Body of pancreas (tissue), 4 donors: Measurements from ENCODE around the gene CTTN. TPM values are rescaled to one million over a fixed set of nuclear protein-coding genes. Genes with fewer than 3 reads are reported as not detected.

Experiments used
- ATAC-seq: fragments of 150-250 bp; one replicate; pipeline ENCODE4 v1.9.1; 2016
- DNase-seq, 4 donors: peaks; one replicate each; pipeline ENCODE4 v3.0.0-alpha.2; 2019
- H3K27ac ChIP-seq, 4 donors: fragments of 200-600 bp; sonication (generic); 1 replicate in 3 of 4; 2 replicates in 1 of 4; pipeline versions ENCODE4 v1.5.1 to v1.6.1; 2016 to 2019; ENCODE audit warnings: mild to moderate bottlenecking in 1 of 4, mixed read lengths in 1 of 4, moderate library complexity in 1 of 4
- H3K27me3 ChIP-seq, 2 donors: fragments of 200-600 bp; sonication (generic); one replicate each; pipeline ENCODE4 v1.6.0; 2016; ENCODE audit warnings: mild to moderate bottlenecking in 1 of 2
- H3K36me3 ChIP-seq, 2 donors: fragments of 200-600 bp; sonication (generic); replicated peaks in 1 of 2; 2 replicates each; pipeline ENCODE4 v1.5.1; 2016; ENCODE audit warnings: low read depth in 2 of 2; ENCODE audit not compliant: insufficient read depth in 1 of 2
- H3K4me1 ChIP-seq: fragments of 200-600 bp; sonication (generic); one replicate; pipeline ENCODE4 v1.6.0; 2016
- H3K4me3 ChIP-seq, 2 donors: fragments of 200-600 bp; sonication (generic); 1 replicate in 1 of 2; 2 replicates in 1 of 2; pipeline ENCODE4 v1.5.1; 2016 to 2019
- H3K9me3 ChIP-seq, 3 donors: fragments of 200-600 bp; sonication (generic); 1 replicate in 2 of 3; 2 replicates in 1 of 3; pipeline ENCODE4 v1.5.1; 2016
- POLR2A ChIP-seq, 3 donors: fragments of 450-650 bp; IDR thresholded peaks; one replicate each; pipeline ENCODE4 v1.6.1; 2016; ENCODE audit warnings: antibody characterized with exemption in 3 of 3, mild to moderate bottlenecking in 2 of 3
- WGBS, 2 donors: methylation state at CpG; one replicate each; pipeline ENCODE4 v1.1.5; 2017; 5-methylcytosine and 5-hydroxymethylcytosine counted together
- intact Hi-C: fragments of 100-400 bp; cut with DNase I; formaldehyde crosslinking; loops from one replicate; pipeline ENCODE4 v1.15.1; 2023
- total RNA-seq, 2 donors: library from RNA; depleted of rRNA; stranded (reverse); fragments of >200 nt; gene quantifications; one replicate each; pipeline ENCODE4 v1.1.0, GENCODE V29; 2016
- TF ChIP-seq, protein P1 (sequence below), 7 experiments: fragments of 450-650 bp in 4 of 7; fragments of 200-600 bp in 3 of 7; sonication (generic) in 3 of 7; IDR thresholded peaks; one replicate each; pipeline ENCODE4 v1.5.1; 2016 to 2019; ENCODE audit warnings: antibody characterized with exemption in 7 of 7

CTTN gene
- total RNA-seq, 2 donors from 2014 or later: 126 to 197 TPM

DNA sequence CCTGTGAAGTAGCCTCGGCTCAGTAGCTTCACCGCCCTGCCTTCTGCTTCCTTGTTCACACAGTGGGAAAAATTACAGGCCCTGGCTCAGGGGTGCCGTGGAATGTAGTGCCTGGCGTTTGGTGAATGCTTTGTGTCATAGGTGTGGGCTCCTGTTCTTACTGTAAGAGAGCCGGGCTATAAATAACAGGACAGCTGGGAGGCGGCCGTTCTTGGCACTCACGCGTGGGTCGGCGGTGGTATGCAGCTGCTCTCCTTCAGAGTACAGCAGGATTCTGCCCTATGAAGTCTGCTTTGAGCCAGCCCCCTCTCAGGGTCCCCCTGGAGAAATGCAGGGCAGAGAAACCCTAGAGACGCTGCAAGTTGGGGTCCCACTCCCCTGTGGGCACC is 84.2 kb downstream of the CTTN start:
- Histone ChIP-seq H3K4me1 (no peaks in the 10 kb centered on the region), H3K4me3 (no peak overlapping the region), H3K36me3 (peaks cover 0 to 2% of the 10 kb centered on the region in 2 donors), H3K27me3 (no peaks in the 10 kb centered on the region), H3K9me3 (no peaks in the 10 kb centered on the region), H3K27ac (no peak overlapping the region)
- no peak for ATAC-seq
- no peak for TF ChIP-seq POLR2A (IDR thresholded peaks at IDR 0.05)
- TF ChIP-seq, protein P1, sequence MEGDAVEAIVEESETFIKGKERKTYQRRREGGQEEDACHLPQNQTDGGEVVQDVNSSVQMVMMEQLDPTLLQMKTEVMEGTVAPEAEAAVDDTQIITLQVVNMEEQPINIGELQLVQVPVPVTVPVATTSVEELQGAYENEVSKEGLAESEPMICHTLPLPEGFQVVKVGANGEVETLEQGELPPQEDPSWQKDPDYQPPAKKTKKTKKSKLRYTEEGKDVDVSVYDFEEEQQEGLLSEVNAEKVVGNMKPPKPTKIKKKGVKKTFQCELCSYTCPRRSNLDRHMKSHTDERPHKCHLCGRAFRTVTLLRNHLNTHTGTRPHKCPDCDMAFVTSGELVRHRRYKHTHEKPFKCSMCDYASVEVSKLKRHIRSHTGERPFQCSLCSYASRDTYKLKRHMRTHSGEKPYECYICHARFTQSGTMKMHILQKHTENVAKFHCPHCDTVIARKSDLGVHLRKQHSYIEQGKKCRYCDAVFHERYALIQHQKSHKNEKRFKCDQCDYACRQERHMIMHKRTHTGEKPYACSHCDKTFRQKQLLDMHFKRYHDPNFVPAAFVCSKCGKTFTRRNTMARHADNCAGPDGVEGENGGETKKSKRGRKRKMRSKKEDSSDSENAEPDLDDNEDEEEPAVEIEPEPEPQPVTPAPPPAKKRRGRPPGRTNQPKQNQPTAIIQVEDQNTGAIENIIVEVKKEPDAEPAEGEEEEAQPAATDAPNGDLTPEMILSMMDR (IDR thresholded peaks at IDR 0.05): no peak
- no peak for DNase-seq
- 72 to 87% methylated on average over 10 to 12 of the region's 12 CpGs for WGBS, 2 donors
- intact Hi-C loops: no loop called here

DNA sequence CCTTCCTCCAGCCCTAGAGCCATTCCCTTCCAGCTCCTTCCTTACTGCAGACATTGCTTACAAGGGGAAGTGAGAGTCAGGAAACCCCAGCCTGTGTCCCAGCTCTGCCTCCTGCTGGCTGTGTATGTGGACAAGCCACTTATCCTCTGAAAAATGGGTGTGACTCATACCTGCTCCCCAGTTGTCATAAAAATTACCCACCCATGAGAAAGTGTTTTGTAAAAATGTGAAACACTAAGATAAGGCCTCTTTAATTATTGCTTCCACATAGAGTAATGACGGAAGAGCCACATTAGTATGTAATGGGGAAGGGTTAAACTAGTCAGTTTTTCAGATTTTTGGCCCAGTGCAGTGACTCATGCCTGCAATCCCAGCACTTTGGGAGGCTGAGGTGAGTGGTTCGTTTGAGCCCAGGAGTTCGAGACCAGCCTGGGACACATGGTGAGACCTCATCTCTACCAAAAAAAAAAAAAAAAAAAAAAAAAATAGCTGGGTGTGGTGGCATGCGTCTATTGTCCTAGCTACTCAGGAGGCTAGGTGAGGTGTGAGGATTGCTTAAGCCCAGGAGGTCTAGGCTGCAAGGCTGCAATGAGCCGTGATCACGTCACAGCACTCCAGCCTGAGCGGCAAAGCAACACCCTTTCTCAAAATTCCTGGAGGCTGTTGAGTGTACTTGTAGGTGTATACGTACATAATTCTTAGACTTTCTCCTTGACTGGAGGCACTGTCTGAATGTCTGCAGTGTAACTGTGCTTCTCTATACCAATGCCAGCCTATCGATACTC is 84.9 kb downstream of the CTTN start:
- TF ChIP-seq, protein P1 (IDR thresholded peaks at IDR 0.05): peak in 1 of 7 experiments; percentile 18
- no peak for TF ChIP-seq POLR2A (IDR thresholded peaks at IDR 0.05)
- no peaks in the 10 kb centered on the region for H3K4me1 ChIP-seq
- H3K27ac ChIP-seq: no peak overlapping the region
- 87 to 90% methylated on average over 8 to 9 of the region's 9 CpGs for WGBS, 2 donors
- ATAC-seq (no peak), DNase-seq (peak in 1 of 4 donors; percentile 14)
- H3K4me3 ChIP-seq: no peak overlapping the region
- H3K36me3 ChIP-seq: peaks cover 0 to 6% of the 10 kb centered on the region in 2 donors
- H3K27me3 ChIP-seq: no peaks in the 10 kb centered on the region
- intact Hi-C loops: no loop called here
- H3K9me3 ChIP-seq: no peaks in the 10 kb centered on the region

DNA sequence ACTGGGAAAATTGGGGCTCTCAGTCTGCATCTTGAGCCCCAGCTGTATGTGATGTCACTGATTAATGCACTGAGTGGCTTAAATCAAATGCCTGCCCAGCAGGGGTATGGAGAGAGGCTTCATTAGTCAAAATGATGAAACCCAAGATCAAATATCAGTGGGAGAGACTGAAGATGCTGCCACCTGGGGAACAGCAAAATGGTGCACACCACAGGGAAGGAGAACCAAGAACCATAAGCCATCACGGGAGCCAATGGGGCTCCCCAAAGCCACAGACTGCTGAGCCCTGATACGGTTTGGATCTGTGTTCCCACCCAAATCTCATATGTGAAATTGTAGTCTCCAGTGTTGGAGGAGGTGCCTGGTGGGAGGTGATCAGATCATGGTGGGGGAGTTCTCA is 85.6 kb downstream of the CTTN start:
- no peak overlapping the region for H3K4me3 ChIP-seq
- no peaks in the 10 kb centered on the region for H3K4me1 ChIP-seq
- WGBS, 2 donors: 91 to 97% methylated on average over 2 of the region's 2 CpGs
- TF ChIP-seq, protein P1 (IDR thresholded peaks at IDR 0.05): no peak
- TF ChIP-seq POLR2A (IDR thresholded peaks at IDR 0.05): no peak
- H3K27ac ChIP-seq: no peak overlapping the region
- DNase-seq (no peak), ATAC-seq (no peak)
- no peaks in the 10 kb centered on the region for H3K9me3 ChIP-seq
- peaks cover 0 to 6% of the 10 kb centered on the region in 2 donors for H3K36me3 ChIP-seq
- intact Hi-C loops: no loop called here
- no peaks in the 10 kb centered on the region for H3K27me3 ChIP-seq

DNA sequence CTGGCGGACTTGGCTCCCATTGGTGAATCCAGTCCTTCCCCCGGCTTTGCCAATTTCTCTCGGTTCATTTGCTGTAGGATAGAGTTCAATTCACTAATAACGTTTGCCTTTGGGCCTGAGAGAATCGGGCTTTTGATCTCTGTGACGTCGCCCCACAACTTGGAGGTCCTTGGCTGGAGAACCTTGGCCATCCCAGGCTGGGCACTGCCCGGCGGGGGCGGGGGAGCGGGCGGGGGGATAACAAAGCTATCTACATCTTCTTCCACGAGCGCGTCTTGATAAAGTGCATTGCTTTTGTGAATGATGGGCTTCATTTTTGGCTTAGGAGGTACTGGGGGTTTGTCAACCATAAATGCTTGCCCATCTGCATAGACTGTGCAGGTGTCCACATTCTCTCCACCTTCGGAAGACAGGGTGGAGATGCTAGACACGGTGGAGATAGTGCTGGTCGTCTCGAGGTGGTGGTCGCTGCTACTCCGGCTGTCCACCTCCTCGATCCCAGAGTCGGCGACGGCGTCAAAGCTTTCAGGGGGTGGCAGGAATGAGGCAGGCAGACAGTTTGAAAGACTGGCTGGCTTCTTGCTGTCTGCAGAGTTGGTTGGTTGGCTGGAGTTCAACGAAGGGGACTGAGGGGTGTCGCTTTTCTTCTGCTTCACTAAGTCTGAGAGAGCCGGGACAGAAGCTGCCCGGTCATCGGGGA is 87.1 kb downstream of the CTTN start:
- no peak overlapping the region for H3K4me3 ChIP-seq
- H3K36me3 ChIP-seq: peaks cover 0 to 6% of the 10 kb centered on the region in 2 donors
- TF ChIP-seq POLR2A (IDR thresholded peaks at IDR 0.05): no peak
- TF ChIP-seq, protein P1 (IDR thresholded peaks at IDR 0.05): no peak
- 91 to 94% methylated on average over 31 of the region's 31 CpGs for WGBS, 2 donors
- no peak for ATAC-seq
- H3K27ac ChIP-seq: no peak overlapping the region
- intact Hi-C loops: no loop called here
- H3K9me3 ChIP-seq: no peaks in the 10 kb centered on the region
- no peaks in the 10 kb centered on the region for H3K4me1 ChIP-seq
- no peak for DNase-seq
- H3K27me3 ChIP-seq: no peaks in the 10 kb centered on the region
